ENCODE data around the gene SPACA6. TPM values are rescaled to one million over a fixed set of nuclear protein-coding genes. Genes with fewer than 3 reads are reported as not detected.
"Not testable (repeated sequence)": the region's sequence is repeated elsewhere in the genome, so short reads cannot be mapped to it uniquely, and the experiment has no call there.

Gene SPACA6, protein sequence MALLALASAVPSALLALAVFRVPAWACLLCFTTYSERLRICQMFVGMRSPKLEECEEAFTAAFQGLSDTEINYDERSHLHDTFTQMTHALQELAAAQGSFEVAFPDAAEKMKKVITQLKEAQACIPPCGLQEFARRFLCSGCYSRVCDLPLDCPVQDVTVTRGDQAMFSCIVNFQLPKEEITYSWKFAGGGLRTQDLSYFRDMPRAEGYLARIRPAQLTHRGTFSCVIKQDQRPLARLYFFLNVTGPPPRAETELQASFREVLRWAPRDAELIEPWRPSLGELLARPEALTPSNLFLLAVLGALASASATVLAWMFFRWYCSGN
- 8.8 TPM for polyA plus RNA-seq (2013, experiment 1 of 2)
- 7.1 TPM for polyA plus RNA-seq (2013, experiment 2 of 2)

DNA sequence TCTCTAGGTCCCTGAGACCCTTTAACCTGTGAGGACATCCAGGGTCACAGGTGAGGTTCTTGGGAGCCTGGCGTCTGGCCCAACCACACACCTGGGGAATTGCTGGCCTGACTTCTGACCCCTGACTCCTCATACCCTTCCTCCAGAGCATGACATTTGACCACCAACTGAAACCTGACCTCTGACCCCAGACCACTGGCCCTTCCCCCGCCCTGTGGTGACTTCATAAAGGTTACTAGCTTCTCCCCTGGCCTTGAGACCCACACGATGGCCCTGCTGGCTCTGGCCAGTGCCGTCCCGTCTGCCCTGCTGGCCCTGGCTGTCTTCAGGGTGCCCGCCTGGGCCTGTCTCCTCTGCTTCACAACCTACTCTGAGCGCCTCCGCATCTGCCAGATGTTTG is at the start of gene SPACA6:
SPACA6 (plus strand) TSS at position 71 of the 400 bp plus-strand sequence; CDS start at position 268, 197 bp downstream.
- H2BK5ac ChIP-seq (ENCODE audit: low read depth, low read length, poor library complexity, severe bottlenecking), result no peak within 1 kb of the TSS
- H3K9ac ChIP-seq (ENCODE audit: low read length), result peak within 1 kb of the TSS; percentile 99
- 94% methylated on average over 8 of the region's 8 CpGs for WGBS
- no peak within 1 kb of the TSS for H2AK5ac ChIP-seq (ENCODE audit: low read length, severe bottlenecking)
- peak within 1 kb of the TSS; percentile 21 for H4K91ac ChIP-seq (ENCODE audit: low read length)
- peaks cover 55 to 65% of the 10 kb centered on the region in 2 experiments for H3K36me3 ChIP-seq (ENCODE audit: control insufficient read depth in 1 of 2, insufficient read depth in 2 of 2, low read depth in 1 of 2, low read length in 2 of 2)
- peak within 1 kb of the TSS; percentile 19 for H3K27ac ChIP-seq (ENCODE audit: low read length, poor library complexity, severe bottlenecking)
- no peaks in the 10 kb centered on the region for H3K27me3 ChIP-seq (ENCODE audit: control insufficient read depth in 1 of 2, insufficient read depth in 1 of 2, low read length in 2 of 2)
- H3K14ac ChIP-seq (ENCODE audit: low read length in 2 of 2), result peak within 1 kb of the TSS in 1 of 2 experiments; percentile 50
- H2BK12ac ChIP-seq (ENCODE audit: low read length in 2 of 2), result no peak within 1 kb of the TSS
- H3K4me1 ChIP-seq (ENCODE audit: control insufficient read depth, insufficient read depth, low read depth, low read length), result peaks cover 37% of the 10 kb centered on the region
- no peak for DNase-seq
- H3K4me2 ChIP-seq (ENCODE audit: low read length, poor library complexity, severe bottlenecking), result peak within 1 kb of the TSS; percentile 84
- H3K9me3 ChIP-seq (ENCODE audit: control insufficient read depth, low read length), result no peaks in the 10 kb centered on the region
- H3K79me1 ChIP-seq (replicated peaks; ENCODE audit: low read length, poor library complexity, severe bottlenecking), result peaks cover 5% of the 10 kb centered on the region
- no peak within 1 kb of the TSS for H4K8ac ChIP-seq (ENCODE audit: low read length)
- no peak within 1 kb of the TSS for H3K23ac ChIP-seq (ENCODE audit: low read length in 2 of 2)
- no peak within 1 kb of the TSS for H2BK15ac ChIP-seq (ENCODE audit: low read depth, poor library complexity, severe bottlenecking)
- H2AFZ ChIP-seq (ENCODE audit: low read depth, low read length), result no peak within 1 kb of the TSS
- H3K4ac ChIP-seq (ENCODE audit: low read depth in 1 of 2, low read length in 2 of 2), result no peak within 1 kb of the TSS
- peak within 1 kb of the TSS in 1 of 2 experiments; percentile 14 for H3K18ac ChIP-seq (ENCODE audit: low read depth in 1 of 2, low read length in 2 of 2)
- H2BK120ac ChIP-seq (ENCODE audit: low read depth, low read length), result no peak within 1 kb of the TSS
- H3K4me3 ChIP-seq (ENCODE audit: insufficient read depth in 1 of 2, low read depth in 1 of 2, low read length in 2 of 2), result peak within 1 kb of the TSS; percentile 72 to 98

DNA sequence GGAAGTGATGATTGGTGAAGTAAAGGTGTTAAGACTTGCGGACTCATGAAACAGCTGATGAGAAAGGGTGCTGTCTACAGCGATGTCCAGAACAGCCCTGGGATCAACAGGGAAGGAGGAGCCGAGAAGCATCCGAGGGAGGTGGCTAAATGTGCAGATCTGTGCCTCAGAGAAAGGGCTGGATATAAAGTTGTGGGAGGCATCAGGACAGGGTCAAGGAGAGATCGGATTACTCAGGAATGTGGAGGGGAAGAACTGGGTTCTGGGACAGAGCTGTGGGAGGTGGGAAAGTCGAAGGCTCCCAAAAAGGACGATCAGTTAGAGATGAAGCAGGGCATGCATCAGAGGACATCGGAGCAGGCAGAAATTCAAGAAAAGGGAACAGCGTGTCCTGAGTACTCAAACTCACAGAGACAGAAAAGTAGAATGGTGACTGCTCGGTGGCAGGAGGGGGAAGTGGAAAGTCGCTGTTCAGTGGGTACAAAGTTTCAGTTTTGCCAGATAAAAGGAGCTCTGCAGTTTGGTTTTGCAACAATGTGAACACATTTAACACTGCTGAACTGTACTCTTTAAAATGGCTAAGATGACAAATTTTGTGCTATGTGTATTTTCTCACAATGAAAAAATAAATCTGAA is 48.4 kb upstream of the SPACA6 start:
- Histone ChIP-seq H3K18ac (ENCODE audit: low read depth in 1 of 2, low read length in 2 of 2) (no peak overlapping the region), H3K9me3 (ENCODE audit: control insufficient read depth, low read length) (no peaks in the 10 kb centered on the region), H3K23ac (ENCODE audit: low read length in 2 of 2) (no peak overlapping the region), H3K36me3 (ENCODE audit: control insufficient read depth in 1 of 2, insufficient read depth in 2 of 2, low read depth in 1 of 2, low read length in 2 of 2) (no peaks in the 10 kb centered on the region), H4K8ac (ENCODE audit: low read length) (no peak overlapping the region), H4K91ac (ENCODE audit: low read length) (no peak overlapping the region), H2AK5ac (ENCODE audit: low read length, severe bottlenecking) (no peak overlapping the region), H2BK5ac (ENCODE audit: low read depth, low read length, poor library complexity, severe bottlenecking) (no peak overlapping the region), H3K4me2 (ENCODE audit: low read length, poor library complexity, severe bottlenecking) (no peak overlapping the region), H2BK12ac (ENCODE audit: low read length in 2 of 2) (no peak overlapping the region), H3K14ac (ENCODE audit: low read length in 2 of 2) (no peak overlapping the region), H3K79me1 (replicated peaks; ENCODE audit: low read length, poor library complexity, severe bottlenecking) (no peaks in the 10 kb centered on the region), H3K4ac (ENCODE audit: low read depth in 1 of 2, low read length in 2 of 2) (no peak overlapping the region), H2BK120ac (ENCODE audit: low read depth, low read length) (no peak overlapping the region), H3K9ac (ENCODE audit: low read length) (no peak overlapping the region), H3K4me3 (ENCODE audit: insufficient read depth in 1 of 2, low read depth in 1 of 2, low read length in 2 of 2) (no peak overlapping the region), H3K4me1 (ENCODE audit: control insufficient read depth, insufficient read depth, low read depth, low read length) (no peaks in the 10 kb centered on the region), H2AFZ (ENCODE audit: low read depth, low read length) (no peak overlapping the region), H2BK15ac (ENCODE audit: low read depth, poor library complexity, severe bottlenecking) (no peak overlapping the region), H3K27ac (ENCODE audit: low read length, poor library complexity, severe bottlenecking) (no peak overlapping the region), H3K27me3 (ENCODE audit: control insufficient read depth in 1 of 2, insufficient read depth in 1 of 2, low read length in 2 of 2) (peaks cover 0 to 42% of the 10 kb centered on the region in 2 experiments)
- 69% methylated on average over 11 of the region's 11 CpGs for WGBS
- no peak for DNase-seq

DNA sequence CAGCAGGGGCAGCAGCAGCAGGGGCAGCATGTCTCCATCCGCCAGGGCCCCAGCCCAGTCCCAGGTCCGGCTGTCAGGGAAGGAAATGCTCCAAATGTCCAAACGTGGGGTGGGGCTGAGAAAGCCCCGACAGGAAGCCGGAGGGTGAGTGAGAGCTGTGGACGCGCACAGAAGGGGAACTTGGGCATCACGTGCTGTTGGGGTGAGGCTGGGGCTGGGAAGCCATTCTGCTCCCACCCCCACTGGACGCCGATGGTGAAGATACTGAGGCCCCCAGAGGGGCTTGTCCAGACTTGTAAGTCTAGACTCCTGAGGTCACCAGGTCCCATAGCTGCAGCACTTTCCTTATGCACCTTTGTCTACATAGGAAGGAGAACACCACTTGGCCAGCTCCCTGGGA is 46.4 kb upstream of the SPACA6 start, which contains the start of gene SIGLEC14:
SIGLEC14 (minus strand) TSS at position 96 of the 400 bp plus-strand sequence; CDS start at position 30, 66 bp downstream.
- H3K9me3 ChIP-seq (ENCODE audit: control insufficient read depth, low read length), result not testable (repeated sequence)

DNA sequence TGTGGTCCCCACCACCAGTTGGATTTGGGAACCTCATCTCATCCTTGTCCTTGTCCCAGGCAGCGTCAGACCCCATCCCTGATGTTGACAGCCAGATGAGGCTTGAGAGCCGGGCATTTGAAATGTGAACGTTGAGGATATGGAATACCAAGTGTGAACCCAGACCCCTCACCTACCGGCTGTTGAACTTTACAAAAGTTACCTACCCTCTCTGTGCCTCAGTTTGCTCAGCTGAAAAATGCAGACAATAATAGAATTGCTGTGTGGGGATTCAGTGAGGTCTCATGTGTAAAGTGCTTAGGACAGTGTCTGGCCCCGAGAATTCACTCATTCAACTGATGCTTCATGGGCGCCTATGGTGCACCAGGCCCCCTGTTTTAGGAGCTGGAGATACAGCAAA is 45.8 kb upstream of the SPACA6 start:
- Histone ChIP-seq H2BK15ac (ENCODE audit: low read depth, poor library complexity, severe bottlenecking) (no peak overlapping the region), H3K18ac (ENCODE audit: low read depth in 1 of 2, low read length in 2 of 2) (no peak overlapping the region), H4K8ac (ENCODE audit: low read length) (no peak overlapping the region), H3K36me3 (ENCODE audit: control insufficient read depth in 1 of 2, insufficient read depth in 2 of 2, low read depth in 1 of 2, low read length in 2 of 2) (no peaks in the 10 kb centered on the region), H3K9me3 (ENCODE audit: control insufficient read depth, low read length) (no peaks in the 10 kb centered on the region), H3K14ac (ENCODE audit: low read length in 2 of 2) (no peak overlapping the region), H3K4me3 (ENCODE audit: insufficient read depth in 1 of 2, low read depth in 1 of 2, low read length in 2 of 2) (no peak overlapping the region), H3K23ac (ENCODE audit: low read length in 2 of 2) (no peak overlapping the region), H3K27ac (ENCODE audit: low read length, poor library complexity, severe bottlenecking) (no peak overlapping the region), H2BK120ac (ENCODE audit: low read depth, low read length) (no peak overlapping the region), H3K4ac (ENCODE audit: low read depth in 1 of 2, low read length in 2 of 2) (no peak overlapping the region), H3K27me3 (ENCODE audit: control insufficient read depth in 1 of 2, insufficient read depth in 1 of 2, low read length in 2 of 2) (peaks cover 0 to 41% of the 10 kb centered on the region in 2 experiments), H3K9ac (ENCODE audit: low read length) (no peak overlapping the region), H2AFZ (ENCODE audit: low read depth, low read length) (no peak overlapping the region), H2BK5ac (ENCODE audit: low read depth, low read length, poor library complexity, severe bottlenecking) (no peak overlapping the region), H3K4me2 (ENCODE audit: low read length, poor library complexity, severe bottlenecking) (no peak overlapping the region), H2BK12ac (ENCODE audit: low read length in 2 of 2) (no peak overlapping the region), H4K91ac (ENCODE audit: low read length) (no peak overlapping the region), H3K79me1 (replicated peaks; ENCODE audit: low read length, poor library complexity, severe bottlenecking) (no peaks in the 10 kb centered on the region), H3K4me1 (ENCODE audit: control insufficient read depth, insufficient read depth, low read depth, low read length) (no peaks in the 10 kb centered on the region), H2AK5ac (ENCODE audit: low read length, severe bottlenecking) (no peak overlapping the region)
- no peak for DNase-seq
- WGBS, result 90% methylated on average over 5 of the region's 6 CpGs

More for the DNA sequence above, 46.4 kb upstream of the SPACA6 start, which contains the start of gene SIGLEC14:
- H2AK5ac ChIP-seq (ENCODE audit: low read length, severe bottlenecking); H4K8ac ChIP-seq (ENCODE audit: low read length); H3K36me3 ChIP-seq (ENCODE audit: control insufficient read depth in 1 of 2, insufficient read depth in 2 of 2, low read depth in 1 of 2, low read length in 2 of 2); H2BK120ac ChIP-seq (ENCODE audit: low read depth, low read length); H3K18ac ChIP-seq (ENCODE audit: low read depth in 1 of 2, low read length in 2 of 2); H3K4me3 ChIP-seq (ENCODE audit: insufficient read depth in 1 of 2, low read depth in 1 of 2, low read length in 2 of 2); H3K4me2 ChIP-seq (ENCODE audit: low read length, poor library complexity, severe bottlenecking); H2BK15ac ChIP-seq (ENCODE audit: low read depth, poor library complexity, severe bottlenecking); H3K4ac ChIP-seq (ENCODE audit: low read depth in 1 of 2, low read length in 2 of 2); H3K23ac ChIP-seq (ENCODE audit: low read length in 2 of 2); H4K91ac ChIP-seq (ENCODE audit: low read length); H2BK5ac ChIP-seq (ENCODE audit: low read depth, low read length, poor library complexity, severe bottlenecking); H3K14ac ChIP-seq (ENCODE audit: low read length in 2 of 2); H2AFZ ChIP-seq (ENCODE audit: low read depth, low read length); H3K9ac ChIP-seq (ENCODE audit: low read length); H2BK12ac ChIP-seq (ENCODE audit: low read length in 2 of 2); H3K27ac ChIP-seq (ENCODE audit: low read length, poor library complexity, severe bottlenecking); H3K79me1 ChIP-seq (replicated peaks; ENCODE audit: low read length, poor library complexity, severe bottlenecking); DNase-seq; H3K4me1 ChIP-seq (ENCODE audit: control insufficient read depth, insufficient read depth, low read depth, low read length): not testable (repeated sequence)
- peaks cover 0 to 40% of the 10 kb centered on the region in 2 experiments for H3K27me3 ChIP-seq (ENCODE audit: control insufficient read depth in 1 of 2, insufficient read depth in 1 of 2, low read length in 2 of 2)
- 86% methylated on average over 7 of the region's 10 CpGs for WGBS
